CD14-positive monocyte (primary cell): Measurements from ENCODE around the gene GNAL. TPM values are rescaled to one million over a fixed set of nuclear protein-coding genes. Genes with fewer than 3 reads are reported as not detected.

ENCODE experiments used
- DNase-seq, 3 donors: peaks; one replicate each; pipeline ENCODE4 v3.0.0-alpha.2; 2011 to 2022
- H2AFZ ChIP-seq: 2 replicates; pipeline ENCODE4 v1.6.0; 2012; ENCODE audit warnings: mild to moderate bottlenecking, low read depth, low read length, inconsistent platforms; ENCODE audit not compliant: insufficient read depth, poor library complexity, severe bottlenecking
- H3K27ac ChIP-seq, 2 donors: 1 replicate in 1 of 2; 2 replicates in 1 of 2; pipeline ENCODE4 v1.5.1; 2012 to 2013; ENCODE audit warnings: low read length in 2 of 2, control low read depth in 1 of 2, inconsistent platforms in 1 of 2, low read depth in 1 of 2, mild to moderate bottlenecking in 1 of 2
- H3K27me3 ChIP-seq, 2 donors: one replicate each; pipeline versions ENCODE4 v1.6.0 to v1.6.1; 2011 to 2013; ENCODE audit warnings: low read length in 2 of 2; ENCODE audit not compliant: control insufficient read depth in 2 of 2, insufficient read depth in 2 of 2
- H3K36me3 ChIP-seq, 2 donors: replicated peaks in 1 of 2; 1 replicate in 1 of 2; 2 replicates in 1 of 2; pipeline versions ENCODE4 v1.5.1 to v1.6.1; 2012 to 2013; ENCODE audit warnings: low read length in 2 of 2, control low read depth in 1 of 2, inconsistent platforms in 1 of 2, mild to moderate bottlenecking in 1 of 2; ENCODE audit not compliant: insufficient read depth in 2 of 2, control insufficient read depth in 1 of 2
- H3K4me1 ChIP-seq, 2 donors: 1 replicate in 1 of 2; 2 replicates in 1 of 2; pipeline versions ENCODE4 v1.5.1 to v1.6.1; 2012 to 2013; ENCODE audit warnings: low read length in 2 of 2, control low read depth in 1 of 2, inconsistent platforms in 1 of 2, mild to moderate bottlenecking in 1 of 2, moderate library complexity in 1 of 2; ENCODE audit not compliant: insufficient read depth in 2 of 2, control insufficient read depth in 1 of 2
- H3K4me2 ChIP-seq: replicated peaks from 2 replicates; pipeline ENCODE3; 2012; ENCODE audit warnings: low read length, moderate library complexity, mild to moderate bottlenecking; ENCODE audit not compliant: poor library complexity, severe bottlenecking; ENCODE audit errors: extremely low read depth
- H3K4me3 ChIP-seq, 3 experiments: fragments of 200-600 bp in 1 of 3; sonication (generic) in 1 of 3; replicated peaks in 1 of 3; 1 replicate in 2 of 3; 2 replicates in 1 of 3; pipeline ENCODE4 v1.5.1; 2011 to 2013; ENCODE audit warnings: low read length in 3 of 3, mild to moderate bottlenecking in 3 of 3, control low read depth in 2 of 3, low read depth in 2 of 3, inconsistent platforms in 1 of 3, moderate library complexity in 1 of 3
- H3K79me2 ChIP-seq: 2 replicates; pipeline ENCODE4 v1.6.0; 2012; ENCODE audit warnings: mild to moderate bottlenecking, control low read depth, inconsistent platforms, low read length, moderate library complexity; ENCODE audit not compliant: insufficient read depth
- H3K9ac ChIP-seq: 2 replicates; pipeline ENCODE4 v1.6.0; 2017; ENCODE audit warnings: low read length, mild to moderate bottlenecking; ENCODE audit not compliant: insufficient read depth, poor library complexity, severe bottlenecking
- H3K9me3 ChIP-seq, 2 donors: replicated peaks in 1 of 2; 1 replicate in 1 of 2; 2 replicates in 1 of 2; pipeline versions ENCODE4 v1.5.1 to v1.6.1; 2012 to 2013; ENCODE audit warnings: low read length in 2 of 2, control low read depth in 1 of 2; ENCODE audit not compliant: control insufficient read depth in 1 of 2, insufficient read depth in 1 of 2
- H4K20me1 ChIP-seq: 2 replicates; pipeline ENCODE4 v1.6.0; 2012; ENCODE audit warnings: mild to moderate bottlenecking, low read length, control low read depth, moderate library complexity; ENCODE audit not compliant: insufficient read depth
- H3K27ac Mint-ChIP-seq, 7 donors: one replicate each; pipeline ENCODE4 v1.8.0; 2020; ENCODE audit warnings: mild to moderate bottlenecking in 7 of 7, mixed read lengths in 7 of 7, moderate library complexity in 6 of 7, inconsistent platforms in 2 of 7
- H3K27me3 Mint-ChIP-seq, 3 donors: one replicate each; pipeline ENCODE4 v1.8.0; 2021 to 2022; ENCODE audit warnings: low read depth in 3 of 3, mild to moderate bottlenecking in 3 of 3, mixed read lengths in 3 of 3, moderate library complexity in 3 of 3, inconsistent platforms in 1 of 3
- H3K36me3 Mint-ChIP-seq, 2 donors: one replicate each; pipeline ENCODE4 v1.8.0; 2020; ENCODE audit warnings: mixed read lengths in 2 of 2, inconsistent platforms in 1 of 2, mild to moderate bottlenecking in 1 of 2
- H3K4me1 Mint-ChIP-seq: one replicate; pipeline ENCODE4 v1.8.0; 2020; ENCODE audit warnings: mild to moderate bottlenecking, mixed read lengths
- H3K4me3 Mint-ChIP-seq, 2 donors: one replicate each; pipeline ENCODE4 v1.8.0; 2020; ENCODE audit warnings: mild to moderate bottlenecking in 2 of 2, mixed read lengths in 2 of 2, moderate library complexity in 1 of 2
- H3K9me3 Mint-ChIP-seq, 7 donors: one replicate each; pipeline ENCODE4 v1.8.0; 2020 to 2022; ENCODE audit warnings: mixed read lengths in 7 of 7, mild to moderate bottlenecking in 6 of 7, moderate library complexity in 6 of 7, inconsistent platforms in 2 of 7
- WGBS: methylation state at CpG from one replicate; pipeline ENCODE4 v1.1.5; 2013; ENCODE audit warnings: missing lambda C conversion rate; ENCODE audit not compliant: insufficient coverage; 5-methylcytosine and 5-hydroxymethylcytosine counted together
- intact Hi-C, 2 donors: fragments of 100-400 bp; cut with micrococcal nuclease; formaldehyde crosslinking; loops; one replicate each; pipeline versions ENCODE4 v1.15.0 to v1.15.1; 2023
- polyA plus RNA-seq, 3 donors: library from polyadenylated mRNA; depleted of rRNA in 1 of 3; unstranded in 2 of 3; stranded (reverse) in 1 of 3; fragments of 300-500 nt in 2 of 3; fragments of >200 nt in 1 of 3; fragmentation: Illumina TruSeq in 2 of 3; gene quantifications; 1 replicate in 2 of 3; 2 replicates in 1 of 3; pipeline ENCODE4 v1.2.3, GENCODE V29; 2012 to 2021
- TF ChIP-seq, protein P1 (sequence below): fragments of 200-600 bp; IDR thresholded peaks from one replicate; pipeline ENCODE4 v1.8.0; 2022; ENCODE audit warnings: antibody characterized with exemption, mild to moderate bottlenecking

GNAL gene
- polyA plus RNA-seq, 3 donors: 0.01 to 0.03 TPM; not detected in 1

GRCh38 chr18:11783716-11784331 is 94.8 kb downstream of the GNAL start:
- H3K4me3 ChIP-seq: no peak overlapping the region
- H3K9ac ChIP-seq: no peak overlapping the region
- H4K20me1 ChIP-seq: no peaks in the 10 kb centered on the region
- intact Hi-C loops: no loop called here
- H3K27ac ChIP-seq: no peak overlapping the region
- no peak for DNase-seq
- H3K4me2 ChIP-seq: no peak overlapping the region
- H3K27me3 Mint-ChIP-seq: peaks cover 14 to 22% (median 20%) of the 10 kb centered on the region in 3 donors
- no peaks in the 10 kb centered on the region for H3K79me2 ChIP-seq
- H3K27ac Mint-ChIP-seq: no peak overlapping the region
- TF ChIP-seq, protein P1, sequence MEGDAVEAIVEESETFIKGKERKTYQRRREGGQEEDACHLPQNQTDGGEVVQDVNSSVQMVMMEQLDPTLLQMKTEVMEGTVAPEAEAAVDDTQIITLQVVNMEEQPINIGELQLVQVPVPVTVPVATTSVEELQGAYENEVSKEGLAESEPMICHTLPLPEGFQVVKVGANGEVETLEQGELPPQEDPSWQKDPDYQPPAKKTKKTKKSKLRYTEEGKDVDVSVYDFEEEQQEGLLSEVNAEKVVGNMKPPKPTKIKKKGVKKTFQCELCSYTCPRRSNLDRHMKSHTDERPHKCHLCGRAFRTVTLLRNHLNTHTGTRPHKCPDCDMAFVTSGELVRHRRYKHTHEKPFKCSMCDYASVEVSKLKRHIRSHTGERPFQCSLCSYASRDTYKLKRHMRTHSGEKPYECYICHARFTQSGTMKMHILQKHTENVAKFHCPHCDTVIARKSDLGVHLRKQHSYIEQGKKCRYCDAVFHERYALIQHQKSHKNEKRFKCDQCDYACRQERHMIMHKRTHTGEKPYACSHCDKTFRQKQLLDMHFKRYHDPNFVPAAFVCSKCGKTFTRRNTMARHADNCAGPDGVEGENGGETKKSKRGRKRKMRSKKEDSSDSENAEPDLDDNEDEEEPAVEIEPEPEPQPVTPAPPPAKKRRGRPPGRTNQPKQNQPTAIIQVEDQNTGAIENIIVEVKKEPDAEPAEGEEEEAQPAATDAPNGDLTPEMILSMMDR: no peak
- H3K9me3 Mint-ChIP-seq: no peaks in the 10 kb centered on the region
- H3K4me3 Mint-ChIP-seq: no peak overlapping the region
- peaks cover 10 to 21% of the 10 kb centered on the region in 2 donors for H3K27me3 ChIP-seq
- peaks cover 4% of the 10 kb centered on the region for H3K4me1 Mint-ChIP-seq
- no peaks in the 10 kb centered on the region for H3K36me3 ChIP-seq
- H2AFZ ChIP-seq: no peak overlapping the region
- 92% methylated on average over 7 of the region's 7 CpGs for WGBS
- H3K36me3 Mint-ChIP-seq: no peaks in the 10 kb centered on the region
- H3K4me1 ChIP-seq: peaks cover 3 to 6% of the 10 kb centered on the region in 2 donors
- H3K9me3 ChIP-seq: no peaks in the 10 kb centered on the region

DNA sequence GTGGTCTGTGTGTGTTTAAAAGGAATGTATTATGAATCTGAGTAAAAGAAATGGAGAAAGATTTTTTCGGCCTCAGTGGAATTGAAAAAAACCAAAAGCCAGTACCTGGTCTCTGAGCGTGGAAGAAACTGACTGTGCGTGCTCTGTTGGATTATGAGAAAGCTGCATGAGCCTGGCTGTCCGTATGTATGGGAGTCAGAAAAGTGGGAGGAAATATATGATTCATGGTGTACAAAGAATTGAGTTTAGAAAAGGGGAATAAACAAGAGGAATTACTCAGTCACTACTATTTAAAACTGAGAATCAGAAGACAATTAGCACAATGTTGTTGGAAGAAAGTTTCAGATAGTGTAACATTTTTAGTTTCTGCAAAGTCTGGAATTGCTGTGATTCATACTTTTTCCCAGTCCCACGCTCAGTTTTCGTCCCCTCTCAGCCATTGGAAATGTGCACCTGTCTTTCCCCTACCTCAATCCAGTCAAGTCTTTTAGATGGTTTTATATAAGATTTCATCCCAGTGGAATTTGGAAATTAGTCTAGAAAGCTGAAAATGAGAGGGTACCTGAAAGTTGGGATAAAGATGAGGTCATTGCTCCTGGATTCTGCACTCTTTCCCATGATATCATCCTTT is 95.7 kb downstream of the GNAL start:
- intact Hi-C loops: no loop called here
- Mint-ChIP-seq H3K27ac (no peak overlapping the region), H3K9me3 (no peaks in the 10 kb centered on the region), H3K36me3 (no peaks in the 10 kb centered on the region), H3K4me3 (no peak overlapping the region), H3K27me3 (peaks cover 12 to 20% (median 16%) of the 10 kb centered on the region in 3 donors), H3K4me1 (peaks cover 4% of the 10 kb centered on the region)
- H3K4me2 ChIP-seq: no peak overlapping the region
- peaks cover 4 to 19% of the 10 kb centered on the region in 2 donors for H3K27me3 ChIP-seq
- H3K9ac ChIP-seq: no peak overlapping the region
- peaks cover 3 to 6% of the 10 kb centered on the region in 2 donors for H3K4me1 ChIP-seq
- DNase-seq: no peak
- no peaks in the 10 kb centered on the region for H3K9me3 ChIP-seq
- H2AFZ ChIP-seq: no peak overlapping the region
- H3K36me3 ChIP-seq: no peaks in the 10 kb centered on the region
- no peak overlapping the region for H3K27ac ChIP-seq
- no peak overlapping the region for H3K4me3 ChIP-seq
- TF ChIP-seq, protein P1: no peak
- H3K79me2 ChIP-seq: no peaks in the 10 kb centered on the region
- H4K20me1 ChIP-seq: no peaks in the 10 kb centered on the region
- 100% methylated on average over 3 of the region's 6 CpGs for WGBS
